GM20431 (cell line): Measurements from ENCODE around the gene TSTD2.

Experiments used
- in situ Hi-C: fragments of 300-500 bp; cut with MseI, MboI; formaldehyde crosslinking; loops from one replicate; pipeline ENCODE4 v1.15.0; 2020; ENCODE audit warnings: low sequenced_read_pairs; ENCODE audit not compliant: unreplicated experiment

Gene TSTD2

DNA sequence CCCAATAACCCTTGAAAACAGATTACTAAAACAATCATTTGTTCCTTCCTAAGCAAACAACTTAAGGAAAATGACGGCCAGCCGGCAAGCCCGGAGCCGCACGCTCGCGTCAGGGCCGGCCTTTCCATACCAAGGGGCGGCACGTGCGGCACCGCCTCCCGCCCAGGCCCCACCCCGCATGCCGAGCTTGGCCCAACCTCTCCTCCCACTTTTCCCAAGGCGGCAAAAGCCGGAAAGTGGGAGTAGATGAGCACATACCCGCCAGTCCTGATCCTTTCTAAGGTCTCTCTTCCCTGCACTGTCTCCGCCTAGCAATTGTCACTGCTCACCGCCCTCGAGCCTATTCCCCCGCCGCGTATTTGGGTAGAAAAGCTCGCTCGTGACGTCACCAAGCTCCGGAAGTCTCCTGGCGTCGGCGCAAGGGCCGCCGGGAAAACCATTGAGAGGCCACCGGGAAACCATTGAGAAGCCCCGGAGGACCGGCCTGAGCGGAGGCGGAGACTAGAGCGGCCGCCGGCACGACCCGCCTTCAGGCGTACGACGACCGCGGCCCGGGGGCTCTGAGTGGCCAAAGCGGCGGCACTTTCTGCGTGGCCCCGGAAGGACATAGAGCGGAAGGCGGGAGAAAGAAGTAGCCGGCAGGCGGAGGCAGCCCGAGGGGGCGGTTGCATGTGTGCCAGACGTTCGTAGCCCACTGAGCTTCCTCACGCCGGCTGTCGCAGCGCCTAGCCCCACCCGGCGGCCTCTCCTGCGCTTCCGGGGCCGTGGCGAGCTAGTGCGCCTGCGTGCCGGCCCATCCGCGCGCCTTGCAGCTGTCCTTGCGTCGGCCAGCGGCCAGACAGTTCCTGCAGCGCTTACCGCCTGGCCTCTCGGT lies at the start of gene TSTD2, which contains the start of gene NCBP1:
TSS of gene TSTD2 (minus strand) at position 384 of the 874 bp plus-strand sequence. CDS start 5,806 bp downstream, outside the sequence.
TSS of gene NCBP1 (plus strand) at position 837 of the 874 bp plus-strand sequence. CDS start 61 bp downstream, outside the sequence.
- in situ Hi-C loops, result no loop called here

DNA sequence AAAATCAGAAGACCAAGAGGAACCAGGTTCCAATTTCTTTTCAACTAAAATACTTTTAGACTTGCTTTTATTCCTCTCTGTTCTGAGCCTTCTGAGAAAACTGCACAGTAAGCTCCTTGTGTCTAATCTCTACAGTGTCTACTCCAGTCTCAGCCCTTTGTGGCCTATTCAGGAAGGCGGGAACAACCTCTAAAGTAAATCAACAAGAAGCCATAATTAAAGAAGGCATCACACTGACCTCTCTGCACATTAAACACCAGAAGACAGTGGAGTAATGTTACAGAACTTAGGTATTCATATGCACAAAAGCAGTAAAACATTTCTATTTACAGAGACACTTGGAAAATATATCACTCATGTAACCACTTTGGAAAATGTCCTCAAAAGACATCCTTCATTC lies 49.1 kb upstream of the TSTD2 start:
- in situ Hi-C loops, result no loop called here

DNA sequence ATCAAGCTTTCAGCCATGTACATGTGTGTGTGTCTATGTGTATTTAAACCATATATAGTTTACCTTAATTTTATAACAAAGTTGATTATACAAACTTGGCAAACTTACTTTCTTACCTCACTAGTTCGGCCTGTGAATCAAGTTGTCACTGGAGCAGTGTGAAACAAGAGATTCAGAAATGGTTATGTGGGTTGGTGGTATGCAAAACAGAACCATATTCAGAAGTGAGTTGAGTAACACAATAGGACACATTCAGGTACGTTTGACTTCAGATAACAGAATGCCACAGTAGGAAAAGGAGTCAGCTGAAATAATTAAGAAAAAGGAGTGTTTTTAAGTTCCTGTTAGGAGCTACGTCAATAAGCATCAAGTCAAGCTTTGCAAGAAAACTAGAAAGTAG lies 42.5 kb upstream of the TSTD2 start:
- in situ Hi-C loops, result no loop called here

DNA sequence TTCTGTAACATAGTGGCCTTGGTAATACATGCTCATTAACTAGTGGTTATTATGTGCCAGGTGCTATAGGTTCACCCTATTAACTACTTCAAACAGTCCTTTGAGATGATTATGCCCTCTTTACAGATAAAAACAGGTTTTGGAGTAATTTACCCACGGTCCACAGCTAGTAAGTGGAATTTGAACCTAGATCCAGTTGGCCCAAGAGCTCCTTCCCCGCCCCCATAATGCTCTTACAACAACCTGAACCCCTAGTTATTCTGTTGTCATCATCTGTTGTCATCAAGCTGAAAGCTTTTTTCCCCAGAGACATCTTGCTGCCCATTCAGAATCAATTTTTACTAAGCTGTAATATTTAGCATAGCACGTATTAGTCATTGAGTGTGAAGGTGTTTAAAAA lies 40.8 kb upstream of the TSTD2 start:
- in situ Hi-C loops, result no loop called here

DNA sequence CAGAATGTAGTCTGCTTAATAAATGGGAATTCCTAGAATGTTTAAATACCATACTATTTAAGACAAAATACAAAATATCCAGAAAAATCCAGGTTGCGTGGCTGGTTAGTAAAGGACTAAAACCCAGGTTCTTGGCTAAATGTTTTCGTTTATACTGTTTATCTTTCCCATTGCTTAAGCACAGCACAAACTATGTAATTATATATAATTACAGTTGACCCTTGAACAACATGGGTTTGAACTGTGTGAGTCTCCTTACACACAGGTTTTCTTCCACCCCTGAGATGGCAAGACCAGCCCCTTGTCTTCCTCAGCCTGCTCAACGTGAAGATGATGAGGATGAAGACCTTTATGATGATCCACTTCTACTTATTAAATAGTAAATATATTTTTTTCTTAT lies 39.2 kb upstream of the TSTD2 start:
- in situ Hi-C loops, result no loop called here

DNA sequence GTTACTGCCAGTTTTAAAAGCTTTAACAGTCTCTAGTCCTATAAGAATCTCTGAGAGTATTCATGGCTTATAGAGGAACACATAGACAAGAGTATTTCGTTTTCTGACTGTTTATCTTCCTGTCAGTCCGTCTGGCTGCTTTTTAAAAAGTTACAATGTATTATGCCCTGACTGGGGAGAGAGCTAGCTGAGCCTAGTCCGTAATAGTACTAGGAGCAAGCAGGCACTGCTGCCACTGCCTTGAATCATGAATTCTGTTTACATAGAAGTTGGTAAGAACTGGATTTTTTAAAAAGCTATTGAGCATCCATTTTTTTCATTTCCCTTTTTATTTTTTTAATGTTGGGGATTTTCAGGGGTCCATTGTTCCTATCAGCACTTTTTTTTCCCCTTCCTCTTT lies 37.4 kb upstream of the TSTD2 start:
- in situ Hi-C loops, result no loop called here

DNA sequence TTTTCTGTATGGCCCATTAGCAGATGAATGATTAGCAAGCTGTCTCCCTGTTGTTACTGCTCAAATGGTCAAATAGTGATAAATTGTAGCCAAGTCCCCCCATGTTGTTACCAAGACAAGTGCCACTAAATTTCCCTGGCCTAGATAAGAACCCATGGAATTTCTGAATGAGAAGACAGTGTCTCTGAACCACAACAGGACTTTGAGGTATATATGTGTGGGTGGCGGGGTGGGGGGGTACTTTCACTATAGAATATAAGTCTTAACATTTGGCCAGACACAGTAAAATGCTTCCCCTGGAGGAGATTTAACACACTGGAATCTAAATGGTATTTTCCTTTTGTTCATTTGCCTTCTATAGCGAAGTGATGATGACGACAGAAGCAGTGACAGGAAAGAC lies 35.3 kb upstream of the TSTD2 start:
- in situ Hi-C loops, result no loop called here

DNA sequence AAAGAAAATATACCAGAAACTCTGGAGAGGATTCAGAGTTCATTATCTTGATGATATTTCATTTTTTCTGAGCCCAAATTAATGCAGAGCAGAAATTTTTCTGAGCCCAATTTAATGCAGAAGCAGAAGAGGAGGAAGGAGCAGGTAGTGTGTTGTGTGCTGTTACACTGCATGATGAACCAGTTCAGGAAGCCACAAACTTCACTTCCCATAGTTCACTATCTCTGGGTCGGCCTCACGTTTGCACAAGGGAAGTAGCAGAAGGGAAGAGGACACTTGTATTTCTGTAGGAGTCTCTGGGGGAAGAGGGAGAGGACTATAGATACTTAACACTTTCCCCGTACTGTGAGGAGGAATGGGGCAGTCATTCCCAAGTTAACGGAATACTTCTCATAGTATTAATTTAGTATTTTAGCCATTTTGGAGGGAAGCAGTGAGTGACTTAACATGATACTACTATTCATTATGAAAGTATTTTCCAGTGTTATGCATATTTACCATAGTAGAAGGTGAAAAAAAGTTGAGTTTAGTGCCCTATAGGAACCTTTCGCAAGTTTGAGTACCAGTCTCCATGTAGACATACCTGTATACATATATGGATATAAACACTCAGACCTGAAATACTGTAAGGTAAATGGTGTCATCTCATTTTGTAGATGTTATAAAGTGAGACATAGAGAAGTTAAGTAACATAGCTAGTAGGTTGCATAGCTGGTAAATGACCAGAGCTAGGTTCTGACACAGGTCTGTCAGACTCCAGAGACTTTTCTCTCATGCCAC lies 33.9 kb upstream of the TSTD2 start:
- in situ Hi-C loops, result no loop called here

DNA sequence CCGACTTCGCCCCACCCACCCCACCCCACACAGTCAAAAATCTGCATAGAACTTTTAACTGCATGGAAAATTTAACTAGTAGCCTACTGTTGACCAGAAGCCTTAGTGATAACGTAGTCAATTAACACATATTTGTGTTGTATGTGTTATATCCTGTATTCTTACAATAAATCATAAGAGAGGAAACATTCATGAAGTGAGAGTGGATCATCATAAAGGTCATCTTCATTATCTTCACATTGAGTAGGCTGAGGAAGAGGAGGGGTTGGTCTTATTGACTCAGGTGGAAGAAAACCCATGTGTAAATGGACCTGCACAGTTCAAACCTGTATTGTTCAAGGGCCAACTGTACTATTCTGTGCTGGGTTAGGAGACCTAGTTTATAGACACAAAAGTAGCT lies 32.6 kb upstream of the TSTD2 start:
- in situ Hi-C loops, result no loop called here

DNA sequence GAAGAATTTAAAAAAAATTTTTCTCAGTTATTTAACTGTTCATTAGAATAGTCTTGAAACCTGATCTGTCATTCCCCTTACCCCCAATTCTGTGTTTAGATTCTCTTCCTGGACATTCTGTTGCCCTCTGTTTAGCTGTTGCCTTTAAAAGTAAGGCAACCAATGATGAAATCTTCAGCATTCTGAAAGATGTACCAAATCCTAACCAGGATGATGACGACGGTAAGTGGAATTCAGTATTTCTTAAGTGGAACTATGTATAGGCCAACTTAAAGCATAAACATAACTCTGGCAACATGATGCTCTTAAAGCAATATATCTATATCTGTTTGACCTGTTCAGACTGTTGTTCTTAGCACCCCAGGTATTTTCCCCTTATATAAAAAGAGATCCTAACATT lies 27.7 kb upstream of the TSTD2 start:
- in situ Hi-C loops, result no loop called here

DNA sequence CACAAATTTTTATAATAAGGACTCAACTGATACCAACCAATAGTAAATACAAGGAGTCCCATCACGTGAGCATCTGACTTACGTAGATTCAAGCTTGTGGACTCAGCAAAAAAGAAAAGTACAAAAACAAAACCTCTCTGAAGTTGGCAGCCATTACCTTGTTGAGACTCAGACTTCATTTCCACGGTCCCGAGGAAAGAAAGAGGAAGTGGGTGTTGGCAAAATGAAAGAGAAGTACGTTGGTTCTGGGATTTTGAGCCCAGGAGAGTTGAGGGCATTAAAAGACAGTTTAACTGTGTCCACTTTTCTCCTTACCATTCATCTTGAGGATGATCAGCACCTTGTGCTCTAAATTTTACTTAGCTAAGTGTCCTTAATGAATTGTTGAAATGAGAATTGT lies 27.2 kb upstream of the TSTD2 start:
- in situ Hi-C loops, result no loop called here

DNA sequence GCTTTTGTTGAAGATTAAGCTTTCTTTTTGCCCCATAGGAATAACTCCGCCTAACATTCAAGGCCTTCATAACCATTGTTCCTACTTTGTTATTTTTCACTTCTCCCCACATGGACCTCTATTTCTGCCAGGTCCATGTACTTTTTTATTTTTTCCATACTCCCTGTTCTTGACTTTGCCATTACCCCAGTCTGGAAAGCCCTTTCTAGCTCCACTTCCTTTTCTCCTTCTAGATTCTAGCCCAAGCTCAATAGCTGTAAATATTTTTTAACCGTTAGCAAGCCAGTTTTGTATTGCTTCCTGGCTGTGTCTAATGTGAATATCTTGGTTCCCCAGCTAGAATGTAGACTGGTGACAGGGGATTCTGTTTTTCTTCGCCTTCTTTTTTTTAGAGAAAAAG lies 26.6 kb upstream of the TSTD2 start:
- in situ Hi-C loops, result no loop called here

DNA sequence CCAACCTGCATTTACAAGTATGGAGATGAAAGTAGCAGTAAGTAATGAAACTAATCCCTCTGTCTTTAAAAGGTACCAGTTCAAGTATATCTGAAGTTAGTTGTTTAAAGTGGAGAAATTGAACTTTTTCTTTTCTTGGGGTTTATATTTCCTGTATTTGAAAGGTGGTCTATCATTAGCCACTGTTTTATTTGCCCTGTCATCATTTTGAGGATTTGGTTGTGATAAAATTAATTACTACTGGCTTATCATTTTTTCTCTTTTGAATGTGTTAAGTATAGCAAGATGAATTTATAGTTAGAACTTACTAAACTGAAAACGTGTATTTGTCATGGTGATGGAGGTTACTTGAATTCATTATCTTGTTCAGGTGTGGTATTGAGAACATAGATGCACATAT lies 25.5 kb upstream of the TSTD2 start:
- in situ Hi-C loops, result no loop called here

DNA sequence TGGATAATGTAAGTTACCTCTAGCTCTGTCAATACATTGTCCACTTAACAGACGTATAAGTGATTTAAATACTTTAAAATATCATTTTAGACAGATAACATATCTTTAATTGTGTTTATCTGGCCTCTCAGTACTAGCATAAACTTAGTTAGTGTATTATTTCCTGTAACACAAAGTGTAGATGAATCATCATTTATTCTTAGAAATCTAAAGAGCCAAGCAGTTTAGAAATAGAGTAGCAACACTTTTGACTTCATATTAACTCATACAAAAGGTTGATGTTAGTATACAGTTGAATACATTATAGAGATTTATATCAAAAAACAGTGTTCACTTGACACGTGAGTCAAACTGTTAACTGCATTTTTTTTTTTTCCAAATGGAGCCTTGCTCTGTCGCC lies 18.5 kb upstream of the TSTD2 start:
- in situ Hi-C loops, result no loop called here

DNA sequence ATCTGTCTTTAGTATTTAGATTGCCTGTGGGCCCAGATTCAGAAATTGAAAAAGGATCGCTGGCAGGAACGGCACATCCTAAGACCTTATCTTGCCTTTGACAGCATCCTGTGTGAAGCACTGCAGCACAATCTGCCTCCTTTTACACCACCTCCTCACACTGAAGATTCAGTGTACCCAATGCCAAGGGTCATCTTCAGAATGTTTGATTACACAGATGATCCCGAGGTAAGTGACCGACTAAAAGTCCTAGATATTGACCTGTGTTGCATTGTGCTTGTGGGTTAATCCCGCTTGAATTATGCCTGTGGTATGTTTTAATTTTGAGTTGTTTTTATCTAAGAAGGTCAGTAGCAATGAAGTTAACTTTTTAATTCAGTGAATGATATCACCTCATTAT lies 14.8 kb upstream of the TSTD2 start:
- in situ Hi-C loops, result no loop called here

DNA sequence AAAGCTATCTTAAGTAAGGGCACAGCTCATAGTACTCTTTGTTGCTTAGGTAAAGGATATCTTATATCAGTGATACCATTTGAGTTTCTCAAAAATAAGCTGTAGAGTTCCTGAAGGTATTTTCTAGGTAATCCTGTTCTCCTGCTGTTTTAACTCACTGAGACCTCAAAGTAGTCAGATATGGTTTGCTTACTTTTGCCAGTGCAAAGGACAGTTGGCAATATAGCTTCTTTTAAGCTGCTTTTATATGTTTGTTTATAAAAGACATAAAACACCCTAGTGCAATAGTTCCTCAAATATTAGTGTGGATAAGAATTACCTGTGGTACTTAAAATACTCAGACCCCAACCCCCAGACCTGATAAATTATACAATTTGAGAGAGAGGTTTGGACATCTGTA lies 12.6 kb upstream of the TSTD2 start:
- in situ Hi-C loops, result no loop called here

DNA sequence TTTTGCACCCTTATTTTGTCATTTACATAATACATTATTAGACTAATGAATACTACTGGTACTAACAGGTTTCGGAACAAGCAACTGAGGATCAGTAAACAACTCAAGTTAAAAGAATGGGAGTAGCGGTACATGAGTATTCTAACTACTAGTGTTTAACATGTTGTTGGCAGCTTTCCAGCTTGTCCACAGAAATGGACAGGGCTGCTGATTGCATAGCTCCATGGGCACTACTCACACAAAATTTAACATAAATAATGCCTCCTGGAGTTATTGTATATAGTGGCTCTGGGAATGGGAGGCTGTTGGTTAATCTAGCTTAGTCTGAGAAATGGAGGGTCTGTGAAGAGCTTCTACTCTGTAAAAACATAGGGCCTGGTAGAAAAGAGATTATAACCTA lies 7.2 kb upstream of the TSTD2 start:
- in situ Hi-C loops, result no loop called here

DNA sequence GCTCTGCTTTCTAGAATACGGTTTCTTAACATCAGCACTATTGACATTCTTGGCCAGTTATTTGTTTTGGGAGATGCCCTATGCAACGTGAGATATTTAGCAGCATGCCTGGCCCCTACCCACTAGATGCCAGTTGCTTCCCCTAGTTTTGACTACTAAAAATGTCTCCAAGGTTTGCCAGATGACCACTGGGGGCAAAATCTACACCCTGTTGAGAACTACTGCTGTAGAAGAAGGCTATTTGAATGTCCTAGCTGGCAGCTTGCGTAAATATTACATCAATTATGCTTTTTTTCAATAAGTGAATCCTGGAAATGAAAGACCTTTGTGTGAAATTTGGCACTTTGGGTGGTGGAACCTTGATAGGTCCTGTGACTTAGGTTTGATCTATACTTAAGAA lies 5.5 kb upstream of the TSTD2 start:
- in situ Hi-C loops, result no loop called here

DNA sequence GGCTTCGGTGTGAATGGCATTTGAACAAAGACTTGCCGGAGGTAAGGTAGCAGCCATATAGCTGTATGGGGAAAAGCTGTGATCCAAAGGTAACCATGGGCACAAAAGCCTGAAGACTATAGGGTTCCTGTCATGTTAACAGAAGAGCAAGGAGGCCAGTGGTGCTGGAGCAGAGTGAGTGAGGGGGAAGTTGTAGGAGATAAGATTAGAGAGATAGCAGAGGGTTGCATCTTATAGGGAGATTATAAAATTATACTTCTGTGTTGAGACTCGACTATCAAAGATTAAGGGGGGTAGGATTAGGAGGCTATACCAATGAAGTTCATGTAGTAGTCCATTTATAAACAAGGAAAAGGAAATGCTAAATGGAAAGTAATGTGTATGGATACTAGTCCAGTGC lies 3.7 kb upstream of the TSTD2 start:
- in situ Hi-C loops, result no loop called here

DNA sequence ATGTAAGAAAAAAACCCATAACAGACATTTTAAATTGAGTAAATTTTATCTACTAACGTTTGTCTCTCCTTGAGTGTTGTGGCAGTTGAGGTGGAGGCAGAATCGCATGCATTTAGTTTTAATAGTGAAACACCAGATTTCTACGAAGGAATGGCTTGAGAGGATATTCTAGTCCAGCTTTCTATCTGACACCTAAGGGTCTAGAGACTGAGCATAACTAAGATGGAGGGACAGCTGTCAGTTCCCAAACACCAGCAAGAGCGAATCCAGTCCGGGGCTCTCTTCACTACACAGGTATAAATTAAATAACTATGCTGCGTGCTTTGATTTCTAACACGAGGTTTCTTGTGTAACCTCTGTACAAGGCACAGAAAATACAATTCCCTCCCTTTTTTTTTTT lies 1.9 kb upstream of the TSTD2 start:
- in situ Hi-C loops, result no loop called here

DNA sequence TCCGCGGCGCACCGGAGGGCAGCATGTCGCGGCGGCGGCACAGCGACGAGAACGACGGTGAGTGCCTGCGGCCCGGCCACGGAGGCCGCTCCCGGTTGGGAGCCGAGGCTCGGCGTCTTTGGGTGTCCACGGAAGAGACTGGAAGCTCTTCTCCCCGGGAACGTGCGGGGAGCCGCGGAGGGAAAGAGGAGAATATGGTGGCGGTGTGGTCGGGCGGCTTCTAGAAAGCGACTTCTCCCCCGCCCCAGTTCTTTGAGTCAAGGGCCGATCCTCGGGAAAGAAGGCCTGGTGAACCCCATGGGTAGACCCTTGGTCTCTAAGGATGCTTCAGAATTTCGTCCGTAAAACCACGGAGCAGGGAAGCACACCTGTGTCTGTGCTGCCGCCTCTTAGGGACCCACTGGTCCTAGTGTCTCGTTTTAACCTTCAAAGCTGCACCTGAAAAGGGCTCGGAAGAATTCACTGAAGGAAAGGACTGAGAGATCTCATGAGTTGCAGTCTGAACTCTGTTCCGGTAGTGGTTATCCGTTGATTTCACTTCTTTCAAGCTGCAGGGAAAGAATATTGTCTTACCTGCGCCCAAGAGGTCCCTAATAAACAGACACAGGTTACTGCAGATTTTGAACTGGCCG lies 807 bp upstream of the TSTD2 start:
- in situ Hi-C loops, result no loop called here
